HG02970 (cell line): Measurements from ENCODE around the gene CXADR.

Source experiments
- ATAC-seq: cut with Tn5 transposase; IDR thresholded peaks from one replicate; pipeline ENCODE4 v1.9.1; 2021; ENCODE audit warnings: mild to moderate bottlenecking, moderate library complexity, moderate number of reproducible peaks; ENCODE audit not compliant: unreplicated experiment, low FRiP score

CXADR gene

DNA sequence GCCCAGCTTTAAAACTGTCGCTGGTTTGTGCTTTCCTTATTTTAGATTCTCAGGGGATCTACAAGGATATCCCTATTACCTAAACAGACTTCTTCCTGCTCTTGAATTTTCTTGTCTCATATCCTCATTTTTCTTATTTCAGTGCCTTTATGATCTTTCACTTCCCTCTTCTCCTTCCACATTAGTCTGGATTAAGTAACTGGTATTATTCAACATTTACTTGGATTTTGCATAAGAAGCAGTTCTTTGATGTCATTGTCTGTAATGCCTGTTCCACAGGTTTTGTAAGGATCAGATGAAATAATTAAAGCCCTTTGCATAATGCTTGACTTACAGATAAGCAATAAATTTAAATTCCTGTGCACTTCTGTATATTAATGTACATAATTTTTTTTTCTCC, 26.5 kb downstream of the CXADR start:
- no peak for ATAC-seq

DNA sequence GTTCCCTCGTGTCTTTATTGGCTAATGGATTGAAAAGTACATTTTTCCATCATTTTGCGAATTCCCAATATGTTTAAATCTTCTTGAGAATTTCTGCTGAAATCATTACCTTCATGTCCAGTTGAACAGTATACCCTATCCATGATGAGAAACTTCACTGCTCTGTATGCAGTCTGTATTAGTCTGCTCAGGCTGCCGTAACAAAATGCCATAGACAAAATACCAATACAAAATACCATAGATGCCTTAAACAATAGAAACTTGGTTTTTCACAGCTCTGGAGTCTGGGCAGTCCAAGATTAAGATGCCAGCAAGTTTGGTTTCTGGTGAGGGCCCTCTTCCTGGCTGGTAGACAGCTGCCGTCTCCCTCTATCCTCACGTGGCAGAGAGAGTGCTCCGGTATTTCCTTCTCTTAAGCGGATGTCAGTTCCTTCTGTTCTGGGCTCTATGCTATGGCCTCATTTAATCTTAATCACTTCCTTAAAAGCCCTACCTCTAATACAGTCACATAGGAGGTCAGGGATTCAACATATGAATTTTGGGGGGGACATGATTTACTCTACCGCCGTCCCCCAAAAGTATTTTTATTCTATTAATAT, 27.0 kb downstream of the CXADR start:
- no peak for ATAC-seq

DNA sequence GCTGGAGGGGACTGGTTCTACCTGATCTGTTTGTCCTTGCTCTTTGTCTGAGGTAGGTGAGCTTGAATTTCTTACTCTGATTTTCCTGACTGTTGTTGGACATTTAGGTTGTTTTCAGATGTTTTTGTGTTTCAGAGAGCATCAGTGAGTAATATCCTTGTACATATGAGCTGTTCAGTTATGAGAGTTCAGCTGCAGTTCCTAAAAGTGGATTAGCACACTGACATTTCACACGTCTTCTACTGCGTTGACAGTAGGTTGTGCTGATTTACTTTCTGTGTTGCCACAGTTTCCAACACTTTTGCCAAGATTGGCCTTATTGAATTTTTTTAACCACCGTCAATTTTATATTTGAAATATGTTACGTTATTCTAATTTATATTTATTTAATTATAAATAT, 27.7 kb downstream of the CXADR start:
- ATAC-seq: no peak

DNA sequence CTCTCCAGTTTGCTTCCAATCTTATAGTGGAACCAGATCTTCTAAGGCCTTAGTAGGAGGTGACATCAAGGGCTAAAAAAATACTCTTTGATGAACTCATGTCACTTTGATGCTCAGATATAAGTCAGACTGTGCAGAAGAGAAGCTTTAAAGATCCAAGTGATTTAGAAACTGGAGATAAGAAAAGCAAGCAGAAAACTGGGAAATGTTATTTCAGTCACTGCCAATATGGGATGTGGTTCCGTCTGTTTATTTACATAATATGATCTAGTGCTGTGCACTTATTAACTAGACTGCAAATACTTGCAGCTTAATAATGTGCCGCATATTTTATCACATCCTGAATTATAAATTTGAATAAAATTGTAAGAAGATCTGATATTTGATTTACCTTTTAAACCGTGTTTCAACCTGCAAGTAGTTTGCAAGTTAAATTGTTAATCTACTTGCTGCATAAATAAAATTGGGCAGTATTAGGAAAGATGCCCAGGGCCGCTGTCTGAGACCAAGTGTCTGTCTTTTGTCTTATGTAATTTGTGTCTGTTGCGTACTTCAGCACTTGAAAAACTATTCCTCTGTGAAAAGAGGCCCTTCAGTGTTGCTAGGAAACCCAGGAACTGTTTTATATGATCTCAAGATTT, 29.6 kb downstream of the CXADR start:
- ATAC-seq: no peak

DNA sequence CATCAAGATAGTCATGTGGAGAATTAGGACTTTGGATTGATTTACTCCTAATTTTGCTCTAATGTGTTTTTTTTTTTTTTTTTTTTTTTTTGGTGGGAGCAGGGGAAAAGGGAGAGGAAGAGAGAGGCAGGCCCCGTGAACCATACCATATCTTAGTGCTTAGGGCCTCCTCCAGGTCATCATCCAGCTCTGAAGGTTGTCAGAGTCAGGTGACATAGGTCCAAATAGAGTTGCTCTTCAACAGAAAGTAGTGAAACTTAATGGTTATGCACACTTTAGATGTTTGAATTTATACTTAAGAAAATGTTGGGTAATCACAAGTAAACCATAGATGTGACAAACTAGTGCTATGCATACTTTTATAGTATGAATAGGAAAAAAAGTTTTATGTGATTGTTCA, 32.2 kb downstream of the CXADR start:
- ATAC-seq: no peak

DNA sequence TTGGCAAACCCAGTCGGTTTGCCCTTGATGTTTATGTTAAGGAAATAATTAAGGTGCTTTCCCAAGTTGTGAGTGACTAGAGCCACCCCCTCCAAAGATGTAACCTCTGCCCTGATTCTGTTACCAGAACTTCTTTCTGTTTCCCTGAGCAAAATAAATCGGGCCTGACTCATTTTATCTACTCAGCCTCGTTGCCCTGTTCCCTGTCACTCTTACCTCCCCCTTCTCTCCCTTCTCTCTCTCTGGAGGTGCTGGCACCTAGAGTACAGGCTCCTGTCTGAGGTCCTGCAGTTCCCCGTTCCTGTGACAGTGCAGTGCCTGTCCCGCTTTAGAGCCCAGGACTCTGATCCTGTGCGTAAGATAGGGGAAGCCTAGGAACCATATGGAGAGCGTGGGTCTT, 35.4 kb downstream of the CXADR start:
- ATAC-seq: no peak

DNA sequence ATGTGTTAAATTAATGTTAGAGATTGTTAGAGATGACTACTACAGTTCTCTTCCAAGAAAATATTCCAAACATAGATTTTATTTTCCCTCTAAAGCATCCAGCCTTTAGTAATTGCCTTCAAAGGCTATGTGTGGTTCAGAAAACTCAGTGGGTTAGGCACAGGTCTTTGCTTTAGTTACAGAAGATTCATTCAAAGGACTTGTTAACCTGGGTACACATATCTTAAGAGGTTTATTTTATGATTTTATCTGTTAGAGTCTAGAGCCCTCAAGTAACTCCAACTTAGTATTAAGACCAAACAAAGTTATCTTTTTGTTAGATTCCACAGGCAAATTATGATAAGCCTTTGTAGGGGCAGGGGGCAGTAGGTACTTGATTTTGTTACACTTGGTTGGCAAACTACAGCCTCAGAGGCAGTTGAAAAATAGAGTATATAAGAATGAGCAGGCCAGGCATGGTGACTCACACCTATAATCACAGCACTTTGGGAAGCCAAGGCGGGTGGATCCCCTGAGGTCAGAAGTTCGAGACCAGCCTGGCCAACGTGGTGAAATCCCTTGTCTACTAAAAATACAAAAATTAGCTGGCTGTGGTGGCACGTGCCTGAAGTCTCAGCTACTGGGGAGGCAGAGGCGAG, 37.9 kb downstream of the CXADR start:
- no peak for ATAC-seq

DNA sequence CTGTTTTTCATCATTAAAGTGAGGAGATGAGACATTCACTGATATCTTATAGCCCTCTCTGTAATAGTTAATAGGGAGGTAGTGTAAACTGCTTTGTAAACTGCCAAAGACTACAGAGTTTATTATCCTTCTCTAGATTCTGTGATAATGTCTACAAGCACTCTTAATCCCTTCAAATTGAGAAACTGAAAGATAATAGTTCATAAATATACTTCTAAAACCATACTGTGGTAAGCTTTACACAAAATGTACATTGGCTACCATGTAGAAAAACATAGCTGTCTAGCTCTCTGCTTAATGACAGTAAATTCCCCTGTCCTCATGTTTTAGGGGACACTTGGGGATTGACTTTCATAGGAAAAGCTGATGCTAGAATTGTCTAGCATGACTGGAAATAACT, 39.6 kb downstream of the CXADR start:
- ATAC-seq: no peak

DNA sequence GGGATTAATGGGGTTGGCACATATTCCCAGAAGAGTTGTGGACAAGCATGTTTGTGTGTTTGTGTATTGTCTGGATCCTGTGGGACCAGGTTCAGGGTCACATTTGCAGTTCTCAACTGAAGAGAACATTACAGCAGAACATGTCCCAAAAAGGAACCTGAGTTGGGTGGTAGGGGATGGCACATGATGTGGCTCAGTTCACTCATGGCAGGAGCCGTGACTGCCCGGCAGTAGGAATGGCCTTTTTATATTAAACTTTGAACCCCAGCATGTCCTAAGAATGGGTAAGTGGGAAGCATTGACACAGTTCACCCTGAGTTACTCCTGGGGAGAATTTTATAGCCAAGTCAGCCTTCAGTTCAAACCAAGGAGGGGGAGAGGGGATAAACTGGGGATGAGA, 41.3 kb downstream of the CXADR start:
- ATAC-seq: no peak

DNA sequence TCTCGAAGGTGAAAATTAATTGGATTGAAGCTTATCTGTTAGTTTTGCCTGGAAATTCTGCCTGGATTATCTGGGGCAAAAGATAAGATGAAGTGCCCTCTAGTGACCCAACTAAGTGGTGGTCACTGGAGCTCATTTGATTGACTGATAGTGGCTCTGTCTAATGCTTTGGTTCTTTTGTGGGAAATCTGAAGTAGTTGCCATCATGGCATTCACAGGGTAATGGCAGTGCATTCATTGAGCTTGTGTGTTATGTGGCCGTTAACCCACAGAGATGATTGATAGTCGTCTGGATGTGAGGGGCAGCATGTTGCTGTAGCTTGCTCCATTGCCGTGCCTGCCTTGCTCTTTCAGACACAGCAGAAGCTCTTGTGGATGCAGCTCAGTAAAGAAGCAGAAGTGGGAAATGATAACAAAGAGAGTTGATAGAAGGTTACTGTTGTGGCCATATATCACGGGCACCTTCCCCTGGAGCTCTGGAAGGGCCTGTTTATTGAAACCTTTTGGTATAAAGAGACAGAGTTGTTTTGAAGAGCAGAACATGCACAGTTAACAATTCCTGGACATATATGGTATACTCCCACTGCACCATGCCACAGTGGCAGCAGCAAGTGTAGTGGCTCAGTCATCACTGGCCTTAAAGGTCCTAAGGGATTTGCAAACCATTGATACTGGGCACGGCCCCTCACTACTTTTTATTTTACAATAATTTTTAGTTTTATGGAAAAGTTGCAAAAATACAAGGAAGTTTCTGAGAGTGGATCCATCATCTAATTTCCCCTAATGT, 42.0 kb downstream of the CXADR start:
- no peak for ATAC-seq

DNA sequence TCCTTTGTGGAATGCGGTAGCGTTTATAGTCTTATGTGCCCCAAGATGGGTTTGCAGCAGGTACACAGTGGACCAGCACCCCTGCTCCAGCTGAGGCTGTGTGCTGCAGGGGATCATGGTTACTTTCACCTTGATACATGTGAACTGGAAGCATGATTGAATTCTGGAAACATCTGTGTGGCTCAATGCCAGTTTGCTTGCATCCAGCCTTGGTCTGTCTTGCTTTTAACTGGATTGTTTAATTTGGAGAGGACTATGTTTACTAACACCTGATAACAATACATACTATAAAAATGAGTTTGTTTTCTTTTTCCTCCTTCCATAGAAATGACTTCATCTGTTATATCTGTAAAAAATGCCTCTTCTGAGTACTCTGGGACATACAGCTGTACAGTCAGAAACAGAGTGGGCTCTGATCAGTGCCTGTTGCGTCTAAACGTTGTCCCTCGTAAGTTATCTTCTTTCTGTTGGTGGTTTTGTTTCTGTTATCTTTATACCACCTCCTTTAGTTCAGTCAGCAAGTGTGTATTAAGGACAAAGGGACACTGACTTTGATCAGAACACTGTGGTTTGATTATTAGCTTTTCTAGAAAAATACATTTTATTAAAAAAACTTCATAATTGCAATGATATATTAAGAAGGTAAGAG, 47.7 kb downstream of the CXADR start:
- ATAC-seq: no peak

DNA sequence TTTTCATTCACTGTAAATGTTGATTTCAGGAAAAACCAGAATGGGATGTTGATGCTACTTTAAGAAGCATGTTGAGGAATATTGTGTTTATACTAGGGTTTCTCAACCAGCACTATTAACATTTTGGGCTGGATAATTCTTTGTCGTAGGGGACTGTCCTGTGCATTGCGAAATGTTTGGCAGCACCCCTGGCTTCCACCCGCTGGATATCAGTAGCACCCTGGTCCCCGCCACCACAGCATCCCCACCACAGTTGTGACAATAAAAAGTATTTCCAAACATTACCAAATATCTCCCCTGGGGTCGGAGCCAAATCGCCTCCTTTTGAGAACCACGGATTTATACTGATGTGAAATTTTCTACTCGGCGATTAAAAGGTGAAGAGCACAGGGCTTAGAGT, 57.9 kb downstream of the CXADR start:
- ATAC-seq: no peak

DNA sequence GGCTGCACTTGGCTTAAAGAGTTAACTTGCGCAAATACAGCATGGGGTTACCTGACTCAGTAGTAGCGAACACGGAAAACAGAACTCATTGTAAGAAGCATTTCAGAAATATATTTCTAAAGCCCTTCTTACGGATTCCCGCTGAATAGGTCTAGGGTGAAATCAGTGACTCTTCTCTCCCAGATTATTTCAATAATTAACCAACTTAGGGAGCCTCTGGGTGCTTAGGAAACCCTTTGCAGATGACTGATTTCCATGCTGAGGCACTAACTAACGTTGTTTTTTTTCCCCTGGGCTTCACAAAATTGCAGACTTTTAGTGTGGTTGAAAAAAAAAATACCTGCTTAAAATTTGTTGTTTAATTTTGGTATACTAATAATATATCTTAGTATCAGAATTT, 59.6 kb downstream of the CXADR start:
- no peak for ATAC-seq

DNA sequence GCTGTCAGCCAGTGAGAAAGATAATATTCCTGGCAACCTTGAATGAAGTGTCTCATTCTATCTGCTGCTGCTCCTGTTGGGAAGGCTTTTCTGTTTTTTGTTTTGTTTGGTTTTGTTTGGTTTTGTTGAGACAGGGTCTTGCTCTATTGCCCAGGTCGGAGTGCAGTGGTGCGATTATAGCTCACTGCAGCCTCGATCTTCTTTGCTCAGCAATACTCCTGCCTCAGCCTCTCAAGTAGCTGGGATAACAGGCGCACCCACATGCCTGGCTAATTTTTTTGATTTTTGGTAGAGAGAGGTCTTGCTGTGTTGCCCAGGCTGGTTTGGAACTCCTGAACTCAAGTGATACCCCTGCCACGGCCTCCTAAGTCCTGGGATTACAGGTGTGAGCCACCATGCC, 62.2 kb downstream of the CXADR start:
- ATAC-seq: no peak

DNA sequence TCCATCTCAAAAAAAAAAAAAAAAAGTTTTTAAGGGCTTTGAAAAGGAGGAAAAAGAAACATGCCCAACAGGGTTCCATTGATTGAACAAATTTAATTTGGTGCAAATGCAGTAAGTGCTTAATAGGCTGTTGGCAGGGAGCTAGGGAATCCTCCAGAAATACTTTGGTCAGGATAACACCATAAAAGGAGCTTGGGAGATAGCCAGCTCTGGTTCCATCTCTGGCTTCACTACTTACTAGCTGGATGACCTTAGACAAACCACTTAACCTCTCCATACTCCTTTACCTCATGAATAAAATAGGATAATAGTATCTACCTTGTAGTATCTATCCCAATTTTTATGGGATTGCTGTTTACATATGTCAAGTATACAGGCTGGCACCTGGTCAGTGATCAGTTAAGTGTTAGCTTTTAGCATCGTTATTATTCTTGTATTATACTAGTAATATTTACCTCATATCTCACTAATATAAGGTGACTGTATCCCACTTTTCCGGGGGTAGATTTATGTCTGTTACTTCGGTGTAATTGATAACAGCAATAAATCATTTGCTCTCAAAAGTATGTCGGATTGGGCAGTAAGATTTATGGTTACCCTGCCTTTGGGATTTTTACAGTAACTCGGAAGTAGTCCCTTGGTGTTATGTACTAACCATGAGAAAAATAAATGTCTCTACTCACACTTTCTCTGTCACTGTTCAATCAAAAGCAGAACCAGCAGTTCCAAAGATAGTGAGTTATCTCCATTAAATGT, 63.4 kb downstream of the CXADR start:
- no peak for ATAC-seq

DNA sequence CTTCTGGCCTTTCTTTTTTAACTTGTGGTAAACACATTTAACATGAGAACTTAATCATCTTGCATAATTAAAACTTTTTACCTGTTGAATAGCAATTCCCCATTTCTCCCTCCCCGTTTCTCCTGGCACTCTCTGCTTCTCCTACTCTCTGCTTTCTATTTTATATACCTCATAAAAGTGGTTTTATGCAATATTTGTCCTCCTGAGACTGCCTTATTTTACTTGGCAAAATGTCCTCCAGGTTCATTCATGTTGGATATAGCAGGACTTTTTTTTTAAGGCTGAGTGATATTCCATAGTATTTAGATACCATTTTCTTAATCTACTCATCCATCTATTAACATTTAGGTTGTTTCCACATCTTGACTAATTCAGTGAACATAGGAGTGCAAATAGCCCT, 64.9 kb downstream of the CXADR start:
- no peak for ATAC-seq

DNA sequence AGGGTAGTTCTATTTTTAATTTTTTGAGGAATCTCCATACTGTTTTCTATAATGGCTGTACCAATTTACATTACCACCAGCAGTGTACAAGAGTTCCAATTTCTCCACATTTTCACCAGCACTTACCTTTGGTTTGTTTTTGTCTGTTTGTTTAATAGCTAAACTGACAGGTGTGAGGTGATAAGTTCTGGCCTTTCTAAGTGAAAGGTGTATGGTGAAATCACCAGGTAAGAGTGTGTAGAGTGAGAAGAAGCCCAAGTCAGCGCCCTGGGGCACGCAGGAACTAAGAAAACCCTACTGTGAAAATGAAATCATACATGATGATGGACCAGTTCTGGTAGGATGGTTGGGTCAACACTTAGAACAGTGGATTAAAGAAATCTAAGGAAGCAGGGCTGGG, 65.3 kb downstream of the CXADR start:
- ATAC-seq: no peak

DNA sequence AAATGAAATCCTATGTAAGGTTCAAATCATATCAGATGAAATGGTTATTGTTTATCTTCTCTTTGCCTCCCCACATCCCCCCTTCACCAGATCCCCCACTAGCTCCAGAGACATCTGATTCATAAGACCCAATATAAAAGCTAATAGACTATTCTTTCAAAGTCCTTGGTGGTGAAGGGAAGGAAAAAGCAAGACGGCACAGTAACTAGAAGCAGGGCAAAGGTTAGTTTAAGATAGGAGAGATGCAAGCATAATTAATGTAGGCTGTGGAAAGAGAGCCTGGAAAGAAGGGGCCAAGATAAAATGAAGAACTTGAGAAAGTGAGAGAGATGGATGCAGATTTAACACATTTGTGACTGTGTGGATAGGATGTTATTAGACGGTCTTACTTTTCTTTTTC, 66.0 kb downstream of the CXADR start:
- ATAC-seq: no peak

DNA sequence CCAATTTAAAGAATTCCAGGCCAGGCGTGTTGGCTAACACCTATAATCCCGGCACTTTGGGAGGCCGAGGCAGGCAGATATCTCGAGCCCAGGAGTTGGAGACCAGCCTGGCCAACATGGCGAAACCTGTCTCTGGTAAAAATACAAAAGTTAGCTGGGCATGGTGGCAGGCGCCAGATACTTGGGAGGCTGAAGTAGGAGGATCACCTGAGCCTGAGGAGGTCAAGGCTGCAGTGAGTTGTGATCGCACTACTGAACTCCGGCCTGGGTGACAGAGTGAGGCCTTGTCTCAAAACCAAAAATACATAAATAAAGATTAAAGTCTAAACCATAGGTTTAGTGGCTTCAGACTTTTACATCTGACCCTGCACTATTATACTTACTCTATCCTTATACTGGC, 67.5 kb downstream of the CXADR start:
- ATAC-seq: no peak

DNA sequence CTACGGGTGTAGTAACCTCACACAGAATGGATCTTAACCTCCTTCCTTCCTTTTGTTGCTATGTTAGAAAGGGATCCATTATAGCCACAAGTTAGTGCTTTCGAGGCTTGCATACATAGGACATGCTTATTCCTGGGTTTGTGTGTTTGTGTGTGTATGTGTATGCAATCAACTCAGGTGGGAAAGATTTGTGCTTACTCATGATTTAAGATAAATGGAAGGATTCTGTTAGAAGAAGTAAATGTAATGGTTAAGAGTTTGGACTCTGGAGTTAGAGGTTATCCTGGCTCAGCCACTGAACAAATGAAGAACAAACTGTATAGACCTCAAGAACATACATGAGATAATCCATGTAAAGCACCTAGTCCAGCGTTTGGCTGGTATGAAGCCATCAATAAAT, 71.1 kb downstream of the CXADR start:
- no peak for ATAC-seq
